GM23338 (cell line): Measurements from ENCODE around the gene MMP24OS. TPM values are rescaled to one million over a fixed set of nuclear protein-coding genes. Genes with fewer than 3 reads are reported as not detected.

Experiments used
- ATAC-seq: fragments of 200-7000 bp; cut with Tn5 transposase; 3 replicates; pipeline ENCODE4 v1.9.1; 2020
- DNase-seq: peaks from one replicate; pipeline ENCODE4 v3.0.0-alpha.2; 2015; ENCODE audit warnings: low spot score
- H2AFZ ChIP-seq: fragments of 200-600 bp; sonication (generic); 2 replicates; pipeline ENCODE4 v1.8.0; 2016; ENCODE audit warnings: antibody characterized with exemption, mild to moderate bottlenecking, moderate library complexity
- H3F3A ChIP-seq: fragments of 200-600 bp; sonication (generic); replicated peaks from 2 replicates; pipeline ENCODE4 v1.8.0; 2017; ENCODE audit warnings: antibody characterized with exemption, mixed run types, low read depth
- H3K27ac ChIP-seq: fragments of 200-600 bp; sonication (generic); 2 replicates; pipeline ENCODE4 v1.6.1; 2016; ENCODE audit warnings: low read depth
- H3K27me3 ChIP-seq: fragments of 200-600 bp; sonication (generic); 2 replicates; pipeline ENCODE4 v1.8.0; 2016; ENCODE audit warnings: mild to moderate bottlenecking, mixed run types, moderate library complexity; ENCODE audit not compliant: insufficient read depth
- H3K36me3 ChIP-seq: fragments of 200-600 bp; sonication (generic); 2 replicates; pipeline ENCODE4 v1.8.0; 2016; ENCODE audit warnings: mild to moderate bottlenecking; ENCODE audit not compliant: insufficient read depth
- H3K4me1 ChIP-seq: fragments of 200-600 bp; sonication (generic); 2 replicates; pipeline ENCODE4 v1.8.0; 2016; ENCODE audit warnings: mild to moderate bottlenecking, moderate library complexity; ENCODE audit not compliant: insufficient read depth
- H3K4me2 ChIP-seq: fragments of 200-600 bp; sonication (generic); 2 replicates; pipeline ENCODE4 v1.7.1; 2017; ENCODE audit warnings: mixed run types
- H3K4me3 ChIP-seq: fragments of 200-600 bp; sonication (generic); 2 replicates; pipeline ENCODE4 v1.6.1; 2016; ENCODE audit warnings: mixed run types
- H3K79me2 ChIP-seq: fragments of 200-600 bp; sonication (generic); replicated peaks from 2 replicates; pipeline ENCODE4 v1.8.0; 2017; ENCODE audit warnings: mild to moderate bottlenecking; ENCODE audit not compliant: insufficient read depth
- H3K9me2 ChIP-seq: fragments of 200-600 bp; sonication (generic); 2 replicates; pipeline ENCODE4 v1.8.0; 2017; ENCODE audit not compliant: insufficient read depth
- H4K20me1 ChIP-seq: fragments of 200-600 bp; sonication (generic); replicated peaks from 2 replicates; pipeline ENCODE4 v1.8.0; 2017; ENCODE audit warnings: mild to moderate bottlenecking; ENCODE audit not compliant: insufficient read depth
- H3K27ac Mint-ChIP-seq: 2 replicates; pipeline ENCODE4 v1.8.0; 2020; ENCODE audit warnings: inconsistent platforms, mild to moderate bottlenecking, moderate library complexity, mixed read lengths
- H3K27me3 Mint-ChIP-seq: 3 replicates; pipeline ENCODE4 v1.8.0; 2022; ENCODE audit warnings: low read depth, mild to moderate bottlenecking, moderate library complexity, mixed read lengths, inconsistent platforms; ENCODE audit not compliant: insufficient read depth, poor library complexity
- H3K36me3 Mint-ChIP-seq: 3 replicates; pipeline ENCODE4 v1.8.0; 2021; ENCODE audit warnings: low read depth, mild to moderate bottlenecking, inconsistent platforms, moderate library complexity, mixed read lengths
- H3K4me1 Mint-ChIP-seq: 3 replicates; pipeline ENCODE4 v1.8.0; 2020; ENCODE audit warnings: mild to moderate bottlenecking, inconsistent platforms, mixed read lengths
- H3K4me3 Mint-ChIP-seq: 3 replicates; pipeline ENCODE4 v1.8.0; 2021; ENCODE audit warnings: moderate library complexity, mild to moderate bottlenecking, inconsistent platforms, mixed read lengths
- H3K9me3 Mint-ChIP-seq: 3 replicates; pipeline ENCODE4 v1.8.0; 2020; ENCODE audit warnings: moderate library complexity, mild to moderate bottlenecking, inconsistent platforms, mixed read lengths
- CTCF ChIP-seq, 2 experiments: fragments of 200-600 bp in 1 of 2; sonication (generic) in 1 of 2; conservative IDR thresholded peaks; 2 replicates each; pipeline versions ENCODE4 v1.5.1 to v1.6.1; 2016 to 2017; ENCODE audit warnings: antibody characterized with exemption in 2 of 2, low read depth in 2 of 2, mild to moderate bottlenecking in 2 of 2, moderate library complexity in 1 of 2
- JUNB ChIP-seq: IDR thresholded peaks from one replicate; pipeline ENCODE4 v1.6.1; 2016; ENCODE audit warnings: antibody characterized with exemption; ENCODE audit not compliant: unreplicated experiment
- STAT1 ChIP-seq: IDR thresholded peaks from one replicate; pipeline ENCODE4 v1.6.1; 2016; ENCODE audit warnings: antibody characterized with exemption; ENCODE audit not compliant: unreplicated experiment
- ZNF114 ChIP-seq: fragments of 250-450 bp; sonication (Bioruptor Pico); IDR thresholded peaks from 2 replicates; pipeline ENCODE4 v1.5.0; 2020; ENCODE audit warnings: mild to moderate bottlenecking, moderate library complexity
- polyA plus RNA-seq: library from polyadenylated mRNA; unstranded; fragments of >200 nt; fragmentation: Nextera tagmentation; extraction: Ambion mirVana; gene quantifications from 2 replicates; pipeline ENCODE4 v1.2.1, GENCODE V29; 2016
- total RNA-seq: library from RNA; depleted of rRNA; stranded (reverse); fragments of >200 nt; shearing (Covaris generic); gene quantifications from 2 replicates; pipeline ENCODE4 v1.2.3, GENCODE V29; 2014; rRNA removed
- TF ChIP-seq, protein P1 (sequence below): IDR thresholded peaks from one replicate; pipeline ENCODE4 v1.6.1; 2018; ENCODE audit warnings: antibody characterized with exemption; ENCODE audit not compliant: unreplicated experiment

The MMP24OS gene
- total and polyA plus RNA-seq, 2 experiments from 2014 or later = 10.5 to 25.4 TPM

DNA sequence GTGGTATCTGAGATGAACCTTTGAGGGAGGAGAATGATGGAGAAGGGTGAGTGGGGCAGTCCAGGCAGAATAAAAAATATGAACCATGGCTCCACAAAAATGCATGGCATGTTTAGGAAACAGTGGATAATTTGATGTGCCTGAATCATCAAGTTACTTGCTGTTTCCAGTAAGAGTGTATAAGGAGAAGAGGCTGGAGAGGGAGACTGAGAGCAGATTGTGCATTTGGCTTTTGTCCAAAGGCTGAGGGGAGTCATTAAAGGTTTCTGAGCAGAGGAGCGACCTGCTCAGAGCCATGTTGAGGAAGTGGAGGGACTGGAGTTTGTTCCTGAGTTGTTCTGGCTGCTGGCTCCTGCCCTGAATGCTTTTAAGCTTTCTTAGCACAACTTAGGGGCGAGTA is 45.3 kb downstream of the MMP24OS start (continued):
- TF ChIP-seq CTCF (conservative IDR thresholded peaks at IDR 0.05; ENCODE audit: low read depth in 2 of 2) (no peak), STAT1 (no peak), ZNF114 (no peak)

DNA sequence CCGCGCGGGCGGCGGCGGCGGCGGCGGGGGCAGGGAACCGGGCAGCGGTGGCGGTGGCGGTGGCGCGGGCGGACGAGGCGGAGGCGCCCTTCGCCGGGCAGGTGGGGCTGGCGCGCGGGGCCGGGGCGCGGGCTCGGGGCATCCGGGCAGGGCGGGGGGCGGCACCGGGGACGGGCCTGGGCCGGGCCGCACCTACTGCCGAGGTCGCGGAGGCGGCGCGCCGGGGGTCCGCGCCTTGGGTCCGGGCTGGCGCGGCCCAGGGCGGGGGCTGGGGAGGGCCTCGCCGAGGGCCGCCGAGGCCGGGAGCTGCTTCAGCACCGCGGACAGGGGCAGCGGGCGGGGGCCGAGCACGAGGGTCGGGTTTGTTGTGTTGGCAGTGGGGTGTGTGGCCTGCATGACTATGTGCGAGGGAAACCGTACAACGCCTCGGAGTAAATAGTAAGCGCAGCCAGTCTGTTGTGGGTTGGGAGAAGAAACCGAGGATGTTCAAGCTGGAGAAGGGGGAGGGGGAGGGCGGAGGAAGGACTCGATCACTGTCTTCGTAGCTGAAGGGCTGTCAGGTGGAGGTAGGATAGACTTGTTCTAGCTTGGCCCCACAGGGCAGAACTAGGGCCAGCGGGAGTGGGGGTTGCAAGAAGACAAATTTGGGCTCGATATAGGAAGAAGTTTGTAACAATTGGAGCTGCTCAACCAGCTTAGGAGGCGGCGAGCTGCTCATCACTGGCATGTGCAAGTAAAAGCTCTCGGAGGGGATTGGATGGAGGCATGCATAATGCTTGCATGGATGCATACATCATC is 50.8 kb downstream of the MMP24OS start:
- ATAC-seq = peak; percentile 83
- no peak for TF ChIP-seq JUNB
- TF ChIP-seq, protein P1, sequence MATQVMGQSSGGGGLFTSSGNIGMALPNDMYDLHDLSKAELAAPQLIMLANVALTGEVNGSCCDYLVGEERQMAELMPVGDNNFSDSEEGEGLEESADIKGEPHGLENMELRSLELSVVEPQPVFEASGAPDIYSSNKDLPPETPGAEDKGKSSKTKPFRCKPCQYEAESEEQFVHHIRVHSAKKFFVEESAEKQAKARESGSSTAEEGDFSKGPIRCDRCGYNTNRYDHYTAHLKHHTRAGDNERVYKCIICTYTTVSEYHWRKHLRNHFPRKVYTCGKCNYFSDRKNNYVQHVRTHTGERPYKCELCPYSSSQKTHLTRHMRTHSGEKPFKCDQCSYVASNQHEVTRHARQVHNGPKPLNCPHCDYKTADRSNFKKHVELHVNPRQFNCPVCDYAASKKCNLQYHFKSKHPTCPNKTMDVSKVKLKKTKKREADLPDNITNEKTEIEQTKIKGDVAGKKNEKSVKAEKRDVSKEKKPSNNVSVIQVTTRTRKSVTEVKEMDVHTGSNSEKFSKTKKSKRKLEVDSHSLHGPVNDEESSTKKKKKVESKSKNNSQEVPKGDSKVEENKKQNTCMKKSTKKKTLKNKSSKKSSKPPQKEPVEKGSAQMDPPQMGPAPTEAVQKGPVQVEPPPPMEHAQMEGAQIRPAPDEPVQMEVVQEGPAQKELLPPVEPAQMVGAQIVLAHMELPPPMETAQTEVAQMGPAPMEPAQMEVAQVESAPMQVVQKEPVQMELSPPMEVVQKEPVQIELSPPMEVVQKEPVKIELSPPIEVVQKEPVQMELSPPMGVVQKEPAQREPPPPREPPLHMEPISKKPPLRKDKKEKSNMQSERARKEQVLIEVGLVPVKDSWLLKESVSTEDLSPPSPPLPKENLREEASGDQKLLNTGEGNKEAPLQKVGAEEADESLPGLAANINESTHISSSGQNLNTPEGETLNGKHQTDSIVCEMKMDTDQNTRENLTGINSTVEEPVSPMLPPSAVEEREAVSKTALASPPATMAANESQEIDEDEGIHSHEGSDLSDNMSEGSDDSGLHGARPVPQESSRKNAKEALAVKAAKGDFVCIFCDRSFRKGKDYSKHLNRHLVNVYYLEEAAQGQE = peak; percentile 86

More for the DNA sequence above, 50.8 kb downstream of the MMP24OS start:
- no peaks in the 10 kb centered on the region; the same call in 1 of the 3 replicates for H3K9me3 Mint-ChIP-seq
- Histone ChIP-seq H3K36me3 (no peaks in the 10 kb centered on the region), H3K4me2 (peak overlapping the region; percentile 88), H4K20me1 (peaks cover 4% of the 10 kb centered on the region), H3K27me3 (peaks cover 10% of the 10 kb centered on the region; the same call in 1 of the 2 replicates), H2AFZ (peak overlapping the region; percentile 47; the same call in 1 of the 2 replicates), H3K4me3 (peak overlapping the region; percentile 61), H3K27ac (no peak overlapping the region), H3K4me1 (peaks cover 33% of the 10 kb centered on the region), H3K9me2 (no peaks in the 10 kb centered on the region), H3F3A (0 out of 2 replicates have a peak, but pooled peaks cover 9% of the 10 kb centered on the region), H3K79me2 (peaks cover 6% of the 10 kb centered on the region; the same call in 1 of the 2 replicates)
- DNase-seq = peak; percentile 82
- no peaks in the 10 kb centered on the region for H3K36me3 Mint-ChIP-seq
- H3K4me1 Mint-ChIP-seq = peaks cover 14% of the 10 kb centered on the region
- peaks cover 17% of the 10 kb centered on the region for H3K27me3 Mint-ChIP-seq
- no peak overlapping the region for H3K27ac Mint-ChIP-seq
- H3K4me3 Mint-ChIP-seq = peak overlapping the region; percentile 81

Other genes with a start within 250 kb of the MMP24OS start
- 74.1 and 89.5 TPM in 2 replicates for gene TRPC4AP, start 185.3 kb downstream of the MMP24OS start, total RNA-seq
- gene TRPC4AP, start 185.3 kb downstream of the MMP24OS start, polyA plus RNA-seq = 47.5 and 48.8 TPM in 2 replicates
- gene EDEM2, start 130.8 kb downstream of the MMP24OS start, total RNA-seq = 20.7 and 25.3 TPM in 2 replicates
- 13.9 and 14.2 TPM in 2 replicates for gene EDEM2, start 130.8 kb downstream of the MMP24OS start, polyA plus RNA-seq
- 32.9 and 45.2 TPM in 2 replicates for gene PROCR, start 106.0 kb downstream of the MMP24OS start, total RNA-seq
- 36.1 and 41.5 TPM in 2 replicates for gene PROCR, start 106.0 kb downstream of the MMP24OS start, polyA plus RNA-seq
- gene MMP24, start 51.4 kb downstream of the MMP24OS start, total RNA-seq = 24.5 and 27.3 TPM in 2 replicates
- gene MMP24, start 51.4 kb downstream of the MMP24OS start, polyA plus RNA-seq = 1.8 and 2.0 TPM in 2 replicates
- 149 and 152 TPM in 2 replicates for gene EIF6, start 6.7 kb upstream of the MMP24OS start, total RNA-seq
- gene EIF6, start 6.7 kb upstream of the MMP24OS start, polyA plus RNA-seq = 215 and 220 TPM in 2 replicates
- 0.10 TPM in 1 of 2 replicates, not detected in the other for gene FAM83C, start 14.3 kb upstream of the MMP24OS start, total RNA-seq
- gene FAM83C, start 14.3 kb upstream of the MMP24OS start, polyA plus RNA-seq = not detected in 2 replicates
- gene UQCC1, start 133.9 kb upstream of the MMP24OS start, total RNA-seq = 46.9 and 67.8 TPM in 2 replicates
- gene UQCC1, start 133.9 kb upstream of the MMP24OS start, polyA plus RNA-seq = 25.0 and 25.1 TPM in 2 replicates
- gene GDF5, start 160.1 kb upstream of the MMP24OS start, total RNA-seq = 0.50 TPM in 1 of 2 replicates, not detected in the other
- not detected in 2 replicates for gene GDF5, start 160.1 kb upstream of the MMP24OS start, polyA plus RNA-seq
- gene CEP250, start 177.5 kb upstream of the MMP24OS start, total RNA-seq = 28.0 and 39.0 TPM in 2 replicates
- 28.9 and 29.1 TPM in 2 replicates for gene CEP250, start 177.5 kb upstream of the MMP24OS start, polyA plus RNA-seq